ENCODE results near the gene TSKU. TPM values are rescaled to one million over a fixed set of nuclear protein-coding genes. Genes with fewer than 3 reads are reported as not detected.

Gene TSKU
- total RNA-seq, 3 donors from 2014 or later, result 51.1 to 360 (median 65.1) TPM

DNA sequence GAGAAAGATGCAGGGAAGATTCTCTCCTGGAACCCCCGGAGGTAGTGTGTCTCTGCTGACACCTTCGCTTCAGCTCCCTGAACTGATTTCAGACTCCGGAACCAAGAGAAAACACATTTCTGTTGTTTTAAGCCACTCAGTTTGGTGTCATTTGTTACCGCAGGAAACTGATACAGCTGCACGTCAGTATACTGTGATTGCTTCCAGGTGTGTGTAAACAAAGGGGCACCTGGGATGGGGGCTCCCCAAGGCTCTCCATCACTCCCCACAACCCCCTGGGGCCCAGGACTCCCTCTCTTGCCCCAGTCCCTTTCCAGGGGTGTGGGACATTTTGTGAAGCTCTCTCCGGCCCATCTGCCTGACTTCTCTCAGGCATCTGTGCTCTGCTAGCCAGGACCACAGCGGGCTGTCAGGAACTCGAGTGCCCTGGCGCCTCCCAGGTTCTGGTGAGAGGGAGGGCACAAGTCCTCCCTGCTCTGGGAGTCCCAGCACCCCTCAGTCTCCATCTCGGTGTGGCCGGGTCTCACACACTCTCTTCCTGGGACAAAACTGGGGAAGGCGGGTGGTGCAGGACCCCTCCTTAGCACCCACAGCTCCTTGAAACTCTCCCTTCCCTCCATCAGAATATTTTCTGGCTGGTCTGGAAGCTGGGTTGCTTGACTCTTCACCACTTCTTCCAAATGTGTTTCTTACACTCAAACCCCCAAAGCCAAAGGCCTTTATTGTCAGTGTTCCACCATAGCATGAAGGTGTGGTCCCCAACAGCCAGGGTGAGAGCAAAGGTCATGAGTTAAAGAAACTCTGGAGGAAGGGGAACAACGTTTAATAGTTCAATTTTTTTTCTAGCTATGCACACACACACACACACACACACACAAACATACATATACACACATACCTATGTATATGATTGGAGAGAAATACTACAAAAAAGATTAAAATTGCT is 35.0 kb upstream of the TSKU start:
- Histone ChIP-seq H3K9me3 (no peaks in the 10 kb centered on the region), H3K4me3 (no peak overlapping the region), H3K27ac (no peak overlapping the region), H3K27me3 (no peaks in the 10 kb centered on the region), H3K4me1 (no peaks in the 10 kb centered on the region), H3K36me3 (no peaks in the 10 kb centered on the region)
- DNase-seq (ENCODE audit: low spot score in 2 of 2), result no peak
- TF ChIP-seq, protein P1, sequence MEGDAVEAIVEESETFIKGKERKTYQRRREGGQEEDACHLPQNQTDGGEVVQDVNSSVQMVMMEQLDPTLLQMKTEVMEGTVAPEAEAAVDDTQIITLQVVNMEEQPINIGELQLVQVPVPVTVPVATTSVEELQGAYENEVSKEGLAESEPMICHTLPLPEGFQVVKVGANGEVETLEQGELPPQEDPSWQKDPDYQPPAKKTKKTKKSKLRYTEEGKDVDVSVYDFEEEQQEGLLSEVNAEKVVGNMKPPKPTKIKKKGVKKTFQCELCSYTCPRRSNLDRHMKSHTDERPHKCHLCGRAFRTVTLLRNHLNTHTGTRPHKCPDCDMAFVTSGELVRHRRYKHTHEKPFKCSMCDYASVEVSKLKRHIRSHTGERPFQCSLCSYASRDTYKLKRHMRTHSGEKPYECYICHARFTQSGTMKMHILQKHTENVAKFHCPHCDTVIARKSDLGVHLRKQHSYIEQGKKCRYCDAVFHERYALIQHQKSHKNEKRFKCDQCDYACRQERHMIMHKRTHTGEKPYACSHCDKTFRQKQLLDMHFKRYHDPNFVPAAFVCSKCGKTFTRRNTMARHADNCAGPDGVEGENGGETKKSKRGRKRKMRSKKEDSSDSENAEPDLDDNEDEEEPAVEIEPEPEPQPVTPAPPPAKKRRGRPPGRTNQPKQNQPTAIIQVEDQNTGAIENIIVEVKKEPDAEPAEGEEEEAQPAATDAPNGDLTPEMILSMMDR (IDR thresholded peaks at IDR 0.05), result no peak
- TF ChIP-seq POLR2A (IDR thresholded peaks at IDR 0.05) (no peak), POLR2AphosphoS5 (IDR thresholded peaks at IDR 0.05) (no peak)
- intact Hi-C loops (cut with DNase I; ENCODE audit: low total_unique reads), result no loop called here

DNA sequence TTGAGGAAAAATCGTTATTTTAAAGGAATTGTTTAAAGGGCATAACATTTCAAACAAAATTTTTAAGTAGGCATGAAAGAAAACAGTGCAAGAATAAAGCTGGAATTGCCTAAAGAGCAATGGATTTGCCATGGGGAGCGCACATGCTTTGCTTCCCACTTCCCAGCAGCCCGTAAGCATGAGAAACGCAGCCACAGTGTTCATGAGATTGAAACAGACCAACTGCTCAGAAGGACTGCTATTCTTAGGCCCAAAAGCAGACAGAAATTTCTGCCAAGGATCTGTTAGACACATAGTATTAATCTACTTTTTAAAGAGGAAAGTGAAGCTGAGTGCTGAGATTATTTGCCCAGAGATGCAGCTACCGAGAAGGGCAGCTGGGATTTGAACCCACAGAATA is 34.2 kb upstream of the TSKU start:
- TF ChIP-seq POLR2AphosphoS5 (IDR thresholded peaks at IDR 0.05), result no peak
- TF ChIP-seq, protein P1 (IDR thresholded peaks at IDR 0.05), result no peak
- no peak for TF ChIP-seq POLR2A (IDR thresholded peaks at IDR 0.05)
- H3K27me3 ChIP-seq, result no peaks in the 10 kb centered on the region
- H3K4me3 ChIP-seq, result no peak overlapping the region
- DNase-seq (ENCODE audit: low spot score in 2 of 2), result no peak
- intact Hi-C loops (cut with DNase I; ENCODE audit: low total_unique reads), result no loop called here
- no peaks in the 10 kb centered on the region for H3K36me3 ChIP-seq
- H3K27ac ChIP-seq, result no peak overlapping the region
- H3K4me1 ChIP-seq, result no peaks in the 10 kb centered on the region
- H3K9me3 ChIP-seq, result no peaks in the 10 kb centered on the region

DNA sequence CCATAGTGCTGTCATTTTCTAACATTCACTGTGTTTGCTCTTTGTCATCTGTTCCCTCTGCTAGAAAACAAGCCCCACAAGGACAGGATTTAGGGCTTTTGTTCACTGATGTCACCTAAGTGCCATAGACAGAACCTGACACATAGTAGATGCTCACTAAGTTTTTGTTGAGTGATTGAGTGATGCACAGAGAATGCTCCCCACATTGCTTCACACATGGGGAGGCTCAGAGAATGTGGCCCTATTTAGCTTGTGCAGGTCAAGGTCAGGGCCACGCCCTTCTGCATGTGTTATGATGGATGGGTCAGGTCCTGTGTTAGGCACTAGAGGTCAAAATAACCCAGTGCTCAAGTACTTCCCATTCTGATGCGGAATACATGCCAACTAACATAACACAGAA is 33.1 kb upstream of the TSKU start:
- no peak for DNase-seq (ENCODE audit: low spot score in 2 of 2)
- TF ChIP-seq POLR2A (IDR thresholded peaks at IDR 0.05), result no peak
- no peak for TF ChIP-seq POLR2AphosphoS5 (IDR thresholded peaks at IDR 0.05)
- TF ChIP-seq, protein P1 (IDR thresholded peaks at IDR 0.05), result no peak
- Histone ChIP-seq H3K27ac (no peak overlapping the region), H3K4me3 (no peak overlapping the region), H3K36me3 (no peaks in the 10 kb centered on the region), H3K9me3 (no peaks in the 10 kb centered on the region), H3K4me1 (no peaks in the 10 kb centered on the region), H3K27me3 (no peaks in the 10 kb centered on the region)
- intact Hi-C loops (cut with DNase I; ENCODE audit: low total_unique reads), result no loop called here

DNA sequence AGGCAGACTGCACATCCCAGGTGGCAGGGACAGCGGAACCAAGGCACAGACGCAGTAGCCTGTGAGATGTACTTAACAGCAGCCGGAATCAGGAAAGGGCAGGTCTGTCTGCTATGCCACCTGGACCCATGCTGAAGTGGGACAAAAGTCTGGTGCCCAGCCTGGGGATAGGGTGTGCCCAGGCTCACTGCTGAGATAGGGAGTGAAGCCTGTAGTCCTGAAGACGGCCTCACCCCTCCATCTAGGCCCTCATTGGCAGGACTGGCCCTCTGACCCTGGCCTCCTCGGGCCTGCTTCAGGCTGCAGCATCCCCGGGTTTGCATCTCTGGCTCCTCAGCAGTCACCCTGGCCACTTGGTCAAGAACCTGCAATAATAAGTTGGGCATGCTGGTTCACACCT is 32.4 kb upstream of the TSKU start:
- no peaks in the 10 kb centered on the region for H3K27me3 ChIP-seq
- no peak for DNase-seq (ENCODE audit: low spot score in 2 of 2)
- no peak for TF ChIP-seq POLR2AphosphoS5 (IDR thresholded peaks at IDR 0.05)
- no peaks in the 10 kb centered on the region for H3K36me3 ChIP-seq
- H3K4me1 ChIP-seq, result no peaks in the 10 kb centered on the region
- H3K27ac ChIP-seq, result no peak overlapping the region
- intact Hi-C loops (cut with DNase I; ENCODE audit: low total_unique reads), result no loop called here
- H3K4me3 ChIP-seq, result no peak overlapping the region
- H3K9me3 ChIP-seq, result no peaks in the 10 kb centered on the region

DNA sequence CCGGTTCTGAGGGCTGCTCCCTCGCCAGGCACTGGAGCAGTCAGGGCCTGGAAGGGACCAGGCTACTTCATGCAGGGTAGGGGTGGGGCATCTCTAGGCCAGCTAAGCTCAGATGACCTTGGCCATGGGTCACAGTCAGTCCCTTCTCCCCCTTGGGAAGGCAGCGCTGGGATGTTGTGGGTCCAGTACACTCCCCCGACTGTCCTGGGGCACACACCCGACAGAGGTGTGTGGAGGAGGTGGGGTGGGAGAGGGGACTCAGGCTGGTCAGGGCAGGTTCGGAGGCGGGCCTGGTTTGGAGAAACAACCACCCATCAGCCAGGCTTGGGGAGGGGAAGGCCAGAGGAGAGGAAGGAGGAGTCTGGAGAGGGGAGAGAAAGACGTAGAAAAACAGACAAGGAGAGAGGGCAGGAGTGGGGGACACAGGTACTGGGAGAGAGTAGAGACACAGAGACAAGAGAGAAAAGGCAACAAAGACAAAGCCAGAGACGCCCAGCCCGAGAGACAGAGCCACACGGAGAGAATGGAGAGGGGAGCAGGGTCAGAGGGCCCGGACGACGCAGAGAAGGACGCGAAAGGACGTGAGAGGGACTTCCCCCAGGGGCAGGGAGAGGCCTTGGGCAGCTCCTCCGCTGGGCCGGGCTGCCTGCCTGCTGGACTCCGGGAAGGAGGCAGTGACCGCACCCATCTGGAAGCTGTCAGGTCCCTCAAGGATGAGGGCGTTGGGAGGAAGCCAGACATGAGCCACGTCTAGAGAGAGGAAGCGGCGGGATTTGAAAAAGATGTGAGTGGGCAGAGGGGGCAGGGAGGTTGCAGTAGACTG is 30.6 kb upstream of the TSKU start:
- H3K36me3 ChIP-seq, result no peaks in the 10 kb centered on the region
- intact Hi-C loops (cut with DNase I; ENCODE audit: low total_unique reads), result no loop called here

More for the DNA sequence above, 30.6 kb upstream of the TSKU start:
- no peaks in the 10 kb centered on the region for H3K4me1 ChIP-seq
- TF ChIP-seq POLR2AphosphoS5 (IDR thresholded peaks at IDR 0.05), result peak in 2 of 3 donors; percentile 23 to 59
- TF ChIP-seq, protein P1 (IDR thresholded peaks at IDR 0.05), result no peak
- H3K9me3 ChIP-seq, result no peaks in the 10 kb centered on the region
- peak; percentile 41 to 60 for DNase-seq (ENCODE audit: low spot score in 2 of 2)
- H3K27me3 ChIP-seq, result no peaks in the 10 kb centered on the region
- peak overlapping the region; percentile 69 to 75 for H3K27ac ChIP-seq
- H3K4me3 ChIP-seq, result peak overlapping the region; percentile 3 to 50 (median 34)
